ENCODE data around the gene HIVEP3.

HIVEP3 gene

DNA sequence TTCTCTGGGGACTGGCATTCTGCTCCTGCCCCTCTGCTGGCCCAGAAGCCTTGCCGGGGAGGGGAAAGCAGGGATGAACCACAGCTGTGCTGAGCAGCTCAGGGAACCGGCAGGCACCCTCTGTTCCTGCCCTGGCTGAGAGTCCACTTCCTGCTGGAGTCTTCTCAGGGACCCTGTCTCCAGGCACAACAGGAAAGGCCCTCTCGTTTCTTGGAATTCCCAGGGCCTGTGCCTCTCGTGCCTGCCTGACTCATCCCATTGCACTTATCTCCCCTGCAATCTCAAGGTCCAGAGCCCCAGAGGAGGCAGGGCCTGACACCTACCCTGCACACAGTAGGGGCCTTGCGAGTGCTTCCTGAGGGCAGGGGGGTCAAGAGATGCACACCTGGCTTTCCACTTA is 433.1 kb downstream of the HIVEP3 start:
- DNase-seq (ENCODE audit: low read depth in 3 of 3): no peak

DNA sequence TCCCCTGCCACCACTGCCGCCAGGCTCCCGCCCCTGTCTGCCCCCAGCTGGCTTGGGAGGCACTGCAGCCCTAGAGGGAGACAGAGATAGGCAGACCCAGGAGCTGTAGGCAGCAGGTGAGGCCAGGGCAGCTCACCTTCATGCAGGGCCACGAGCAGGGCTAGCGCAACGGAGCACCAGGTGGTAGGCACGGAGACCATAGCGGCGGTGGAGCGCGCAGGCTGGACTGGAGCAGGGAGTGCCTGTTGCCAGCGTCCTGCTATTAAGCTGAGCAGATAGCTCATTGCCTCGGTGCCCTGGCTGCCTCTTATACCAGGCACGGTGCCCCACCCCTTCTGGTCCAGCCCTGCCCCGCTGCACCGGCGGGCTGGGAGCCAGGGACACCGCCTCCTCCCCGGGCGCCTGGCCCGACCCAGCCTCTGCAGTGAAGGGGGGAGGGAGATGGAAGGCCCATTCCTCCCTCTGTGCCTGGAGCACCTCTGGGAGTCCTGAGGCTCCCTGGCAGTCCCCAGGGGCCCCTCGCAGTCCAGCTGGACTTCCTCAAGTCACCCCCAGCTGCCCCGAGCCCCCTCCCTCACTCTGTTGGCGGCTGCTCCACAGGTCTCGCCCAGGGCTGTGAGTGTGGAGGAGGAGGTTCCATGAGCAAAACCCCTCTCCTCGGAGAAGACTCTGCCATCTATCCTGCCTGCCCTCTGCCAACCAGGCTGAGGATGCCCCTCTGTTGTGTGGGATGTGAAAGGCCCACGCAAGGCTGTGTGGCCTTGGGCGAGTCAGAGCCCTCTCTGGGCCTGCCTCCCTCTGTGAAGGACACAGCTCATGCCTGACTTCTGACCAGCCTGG is 434.1 kb downstream of the HIVEP3 start, which contains the start of gene EDN2:
TSS of gene EDN2 (minus strand) at position 282 of the 840 bp plus-strand sequence. CDS start at position 200, 82 bp downstream.
- no peak for DNase-seq (ENCODE audit: low read depth in 3 of 3)

DNA sequence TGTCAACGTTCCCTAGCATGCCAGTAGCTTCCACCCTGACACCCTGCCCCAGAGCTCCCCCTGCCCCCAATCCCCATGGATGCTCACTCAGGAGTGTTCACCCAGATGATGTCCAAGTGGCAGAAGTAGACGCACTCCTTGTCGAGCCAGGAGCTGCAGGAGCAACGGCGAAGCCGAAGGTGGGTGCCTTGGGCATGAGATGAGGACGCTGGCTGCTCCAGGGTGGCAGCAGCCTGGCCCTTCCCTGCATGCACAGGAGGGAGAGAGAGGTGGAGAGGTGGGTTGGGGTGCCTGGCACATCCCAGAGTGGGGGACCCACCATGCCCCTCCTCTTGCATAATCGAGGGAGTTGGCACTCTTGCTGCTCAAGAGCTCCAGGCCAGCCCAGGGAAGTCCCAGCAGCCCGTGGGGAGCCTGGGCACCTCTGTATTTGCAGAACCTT is 434.7 kb downstream of the HIVEP3 start:
- DNase-seq (ENCODE audit: low read depth in 3 of 3): no peak

DNA sequence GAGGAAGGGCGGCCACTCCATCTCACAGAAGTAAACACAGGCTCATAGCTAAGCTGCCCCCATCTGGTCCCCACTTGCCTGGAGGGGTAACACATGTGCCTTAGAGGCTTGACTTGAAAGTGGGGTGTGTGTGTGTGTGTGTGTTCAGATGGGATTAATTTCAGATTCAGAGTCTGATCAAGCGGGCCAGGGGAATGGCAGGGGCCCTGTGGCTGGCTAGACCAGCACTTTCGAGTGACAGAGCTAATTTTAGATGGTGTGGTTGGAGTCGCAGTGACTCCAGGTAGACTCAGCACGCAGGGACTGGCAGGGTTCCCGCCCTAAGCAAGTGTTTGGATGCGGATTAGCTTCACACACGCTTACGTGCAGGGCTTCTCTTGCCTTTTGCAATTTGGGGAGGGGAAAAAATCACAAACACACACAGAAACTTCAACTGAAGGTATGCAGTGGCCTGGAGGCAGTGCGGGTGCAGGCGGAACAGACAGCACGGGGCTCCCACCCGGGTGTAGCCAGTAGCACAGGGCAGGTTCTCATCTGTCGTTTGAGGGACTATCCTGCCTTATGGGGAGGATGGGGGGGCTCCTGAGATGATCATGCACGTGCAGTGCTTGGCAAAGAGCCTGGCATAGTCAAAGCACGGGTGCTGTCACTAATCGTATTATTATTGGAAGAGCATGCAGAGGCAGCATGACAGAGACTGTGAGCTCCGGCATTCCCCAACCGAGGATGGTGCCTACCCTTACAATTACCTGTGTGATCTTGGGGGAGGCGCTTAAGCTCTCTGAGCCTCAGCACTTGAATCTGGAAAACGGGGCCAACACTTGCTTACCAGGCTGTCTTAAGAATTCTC is 435.5 kb downstream of the HIVEP3 start:
- DNase-seq (ENCODE audit: low read depth in 3 of 3): no peak

DNA sequence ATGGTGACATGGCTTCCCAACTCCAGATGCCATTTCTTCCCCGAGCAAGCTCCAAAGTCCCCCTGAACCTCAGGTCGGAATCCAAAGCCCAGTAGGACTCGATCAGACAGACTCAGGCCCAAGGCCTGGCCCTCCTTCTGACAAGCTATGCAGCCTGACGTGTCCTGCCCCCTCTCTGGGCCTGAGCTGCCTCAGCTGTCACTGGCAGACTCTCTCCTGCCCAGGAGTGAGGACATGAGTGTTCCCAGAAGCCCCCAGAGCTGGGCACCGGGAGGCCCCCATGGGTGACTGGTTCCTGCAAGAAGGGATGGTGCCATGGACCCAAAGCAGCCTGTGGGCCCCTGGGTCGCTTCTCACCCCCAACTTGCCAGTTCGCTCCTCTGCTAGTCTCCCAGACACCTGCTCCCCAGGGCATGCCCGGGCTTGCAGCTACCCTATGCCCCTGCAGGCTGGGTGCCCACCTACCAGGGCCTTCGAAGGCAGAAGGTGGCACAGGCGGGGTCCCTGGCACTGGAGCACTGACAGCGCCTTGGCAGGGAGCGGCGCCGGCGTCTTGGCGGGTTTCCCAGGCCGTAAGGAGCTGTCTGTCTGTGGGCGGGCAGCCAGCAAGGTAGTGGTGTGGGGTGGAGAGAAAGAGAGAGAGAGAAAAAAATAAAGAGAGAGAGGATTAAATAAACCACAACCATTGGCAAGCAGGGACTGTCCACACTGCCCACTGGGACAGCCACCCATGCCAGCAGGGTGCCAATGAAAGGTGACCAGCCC is 436.5 kb downstream of the HIVEP3 start:
- no peak for DNase-seq (ENCODE audit: low read depth in 3 of 3)

DNA sequence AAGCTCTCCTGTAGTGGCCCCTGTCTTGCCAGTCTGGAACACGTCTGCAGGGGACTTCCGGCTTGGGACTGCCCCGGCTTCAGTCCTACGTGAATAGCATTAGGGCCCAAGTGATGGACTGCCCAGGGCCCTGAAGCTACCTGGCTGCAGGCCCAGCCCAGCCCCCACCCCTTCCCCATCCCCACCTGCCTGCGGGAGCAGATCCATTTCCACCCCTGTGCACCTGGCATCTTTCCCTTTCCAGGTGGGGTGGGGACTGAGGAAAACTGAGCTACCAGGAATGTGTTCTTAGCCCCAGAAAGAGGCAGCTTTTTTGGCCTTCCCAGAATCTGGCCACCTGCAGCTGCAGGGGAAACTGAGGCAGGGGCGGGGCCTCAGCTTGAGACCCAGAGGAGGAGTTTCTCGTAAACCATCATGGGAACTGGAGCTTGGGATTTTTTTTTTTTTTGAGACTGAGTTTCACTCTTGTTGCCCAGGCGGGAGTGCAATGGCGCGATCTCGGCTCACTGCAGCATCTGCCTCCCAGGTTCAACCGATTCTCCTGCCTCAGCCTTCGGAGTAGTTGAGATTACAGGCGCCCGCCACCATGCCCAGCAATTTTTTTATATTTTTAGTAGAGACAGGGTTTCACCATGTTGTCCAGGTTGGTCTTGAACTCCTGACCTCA is 437.5 kb downstream of the HIVEP3 start:
- no peak for DNase-seq (ENCODE audit: low read depth in 3 of 3)

DNA sequence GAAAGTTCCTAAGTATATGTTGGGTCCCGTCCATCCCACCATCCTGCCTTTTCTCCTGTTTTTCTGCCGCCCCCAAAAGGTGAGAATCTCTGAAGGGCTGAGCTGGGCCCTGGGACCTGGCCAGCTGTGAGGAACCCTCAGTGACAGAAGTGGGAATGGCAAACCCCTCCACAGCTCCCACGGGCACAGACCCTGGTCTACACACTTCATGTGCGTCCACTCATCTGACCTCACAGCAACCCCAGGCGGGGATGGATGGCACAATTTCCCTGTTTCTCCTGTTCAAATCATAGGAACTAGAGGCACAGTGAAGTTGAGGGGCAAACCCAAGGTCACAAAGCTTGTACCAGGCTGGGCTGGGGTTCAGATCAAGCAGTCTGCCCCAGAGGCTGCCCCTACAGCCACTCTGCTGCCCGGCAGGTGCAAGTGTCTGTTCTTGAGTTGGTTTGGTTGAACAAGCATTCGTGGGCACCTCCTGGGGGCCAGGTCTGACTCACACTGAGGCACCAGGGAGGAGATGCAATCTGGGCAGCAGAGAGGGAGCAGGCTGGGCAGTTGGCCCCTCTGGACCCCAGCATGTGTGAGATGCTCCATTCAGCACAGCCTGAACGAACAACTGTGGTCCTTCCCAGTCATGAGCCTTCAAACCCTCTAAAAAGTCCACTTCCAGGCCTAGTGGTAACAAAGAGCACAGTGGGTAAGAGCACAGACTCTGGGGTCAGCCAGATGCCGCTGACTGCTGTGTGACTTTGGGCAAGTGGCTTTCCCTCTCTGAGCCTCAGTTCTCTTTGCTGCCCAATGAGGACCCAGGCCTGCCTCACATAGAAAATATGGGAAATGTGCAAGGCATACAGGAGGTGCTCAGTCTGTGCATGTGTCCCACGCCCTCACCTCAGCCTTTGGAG is 438.3 kb downstream of the HIVEP3 start:
- DNase-seq (ENCODE audit: low read depth in 3 of 3): no peak

DNA sequence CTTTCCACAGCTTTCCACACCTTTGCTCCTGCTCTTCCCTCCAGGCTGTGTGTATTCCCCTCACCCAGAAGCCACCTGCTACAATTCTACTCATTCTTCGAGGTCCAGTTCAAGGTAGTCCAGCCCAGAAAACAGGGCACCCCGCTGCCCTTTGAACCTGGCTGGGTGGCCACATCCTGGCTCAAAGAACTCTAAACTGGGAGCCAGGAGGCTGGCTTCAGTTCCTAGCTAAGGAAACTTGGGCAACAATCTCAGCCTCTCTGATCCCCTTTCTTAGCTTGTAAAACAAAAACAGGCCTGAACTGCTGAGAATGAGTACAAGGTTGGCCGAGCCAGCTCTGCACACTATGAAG is 438.9 kb downstream of the HIVEP3 start:
- DNase-seq (ENCODE audit: low read depth in 3 of 3): no peak

DNA sequence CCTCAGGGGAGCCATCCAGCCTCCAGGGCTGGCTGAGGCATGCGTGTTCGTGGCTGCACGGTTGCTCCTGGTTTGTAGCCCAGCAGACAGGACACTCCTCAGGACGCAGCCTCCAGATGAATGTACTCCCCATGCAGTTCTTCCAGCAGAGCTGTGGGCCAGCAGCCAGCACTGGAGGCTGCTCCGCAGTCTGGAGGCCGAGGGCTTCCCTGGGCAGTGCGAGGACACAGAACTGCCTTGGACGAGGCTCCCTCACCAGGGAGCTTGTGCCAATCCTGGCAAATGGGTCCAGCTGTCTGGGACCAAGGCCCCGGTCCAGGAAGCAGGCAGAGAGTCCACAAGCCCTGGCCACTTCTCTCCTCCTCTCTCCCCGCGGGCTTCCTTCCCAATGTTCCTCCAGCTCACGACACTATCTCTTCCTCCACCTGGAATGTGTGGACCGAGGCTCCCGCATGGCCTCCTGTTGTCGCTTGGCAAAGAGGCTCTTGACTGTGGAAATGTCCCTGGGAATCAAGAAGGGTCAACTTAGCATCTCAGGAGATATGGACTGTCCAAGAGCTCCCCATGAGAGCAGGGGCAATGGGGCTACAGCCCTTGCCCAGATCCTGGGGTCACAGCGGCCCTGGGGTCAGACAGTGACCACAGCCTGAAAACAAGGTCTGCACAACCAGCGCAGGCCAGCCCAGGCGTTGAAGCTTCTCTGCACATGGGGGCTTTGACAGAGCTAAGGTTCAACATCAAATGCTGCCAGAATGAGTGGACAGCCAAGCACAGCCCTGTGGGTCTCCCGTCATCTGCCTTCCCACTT is 439.5 kb downstream of the HIVEP3 start:
- DNase-seq (ENCODE audit: low read depth in 3 of 3): no peak

DNA sequence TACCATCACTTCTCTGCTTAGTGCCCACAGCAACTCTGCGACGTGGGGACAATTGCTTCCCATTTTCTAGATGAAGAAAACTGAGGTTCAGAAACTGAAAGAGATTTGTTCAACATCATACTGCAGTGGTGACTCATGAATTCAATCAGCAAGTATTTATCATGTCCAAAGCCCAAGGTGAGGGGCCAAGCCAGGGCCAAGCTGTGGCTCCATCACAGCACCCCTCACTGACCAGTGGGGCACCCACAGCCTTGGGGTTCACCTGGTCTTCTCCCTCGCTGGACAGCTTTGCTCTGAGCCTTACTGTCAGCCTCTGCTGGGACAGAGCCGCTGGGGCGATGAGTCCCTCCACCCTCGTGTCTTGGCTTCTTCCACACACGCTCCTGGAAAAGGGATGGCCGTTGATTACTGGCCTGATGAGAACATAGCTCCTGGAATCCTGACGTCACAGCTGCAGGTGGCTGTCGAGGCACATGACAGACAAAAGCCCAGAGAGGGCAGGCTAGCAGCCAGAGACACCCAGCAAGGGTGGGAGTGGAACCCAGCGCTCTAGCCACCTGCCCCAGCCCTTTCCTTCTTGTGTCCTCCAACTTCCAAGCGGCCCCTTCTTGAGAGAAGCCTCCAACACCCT is 440.5 kb downstream of the HIVEP3 start:
- no peak for DNase-seq (ENCODE audit: low read depth in 3 of 3)

DNA sequence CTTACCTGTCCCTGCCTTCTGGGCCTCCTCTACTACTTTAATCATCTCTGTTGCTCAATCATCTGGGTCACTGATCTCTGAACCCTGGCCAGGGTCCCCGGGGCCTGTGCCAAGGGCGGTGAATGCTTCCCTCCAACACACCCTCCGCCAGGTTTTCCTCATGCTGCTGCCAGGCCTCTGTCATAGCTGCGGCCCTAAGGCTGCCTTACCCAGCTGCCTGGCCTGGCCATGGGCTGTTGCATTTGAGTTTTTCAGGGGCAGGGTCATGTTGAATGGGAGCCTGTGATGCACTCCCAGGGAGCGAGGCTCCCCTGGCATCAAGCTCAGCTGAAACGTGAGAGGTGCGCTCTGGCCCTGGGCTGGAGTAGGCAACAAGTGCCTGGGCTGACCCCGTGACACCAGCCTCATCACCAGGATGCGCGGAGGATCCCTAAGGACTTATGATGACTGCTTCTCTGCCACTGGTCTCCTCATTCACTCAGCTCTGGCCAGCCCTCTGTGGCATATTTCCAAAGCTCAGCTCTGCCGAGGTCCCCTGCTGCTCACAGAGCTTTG is 441.8 kb downstream of the HIVEP3 start:
- DNase-seq (ENCODE audit: low read depth in 3 of 3): no peak

DNA sequence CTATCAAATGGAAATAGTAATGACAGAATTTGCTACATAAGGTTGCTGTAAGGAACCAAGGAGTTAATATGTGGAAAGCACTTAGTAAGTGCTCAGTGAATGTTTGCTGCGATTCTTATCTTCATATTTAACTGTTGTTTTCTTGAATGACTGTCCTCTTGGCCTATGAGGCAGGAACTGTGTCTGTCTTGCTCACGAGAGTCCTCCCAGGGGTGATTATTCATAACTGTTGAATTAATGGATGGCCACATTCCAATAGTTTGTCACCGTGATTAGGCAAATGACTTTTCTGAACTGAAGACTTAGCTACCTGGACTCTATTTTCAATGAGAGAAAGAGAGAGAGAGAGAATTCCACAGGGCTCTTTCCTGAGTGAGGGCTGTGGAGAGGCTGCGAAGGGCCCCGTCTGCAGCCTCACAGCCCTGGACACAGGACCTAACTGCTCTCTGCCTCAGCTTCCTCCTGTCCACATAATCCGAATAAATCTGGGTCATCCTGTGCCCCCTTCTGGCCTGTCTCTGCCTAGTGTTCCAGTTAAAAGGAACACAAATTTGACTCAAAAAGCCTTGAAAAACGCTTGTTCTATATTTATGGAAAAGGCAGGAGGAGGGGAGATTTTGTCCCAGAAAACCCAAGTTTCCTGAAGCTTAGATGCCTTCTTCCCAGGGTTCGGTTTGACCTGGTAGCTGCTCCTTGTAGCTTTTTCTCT is 442.7 kb downstream of the HIVEP3 start:
- no peak for DNase-seq (ENCODE audit: low read depth in 3 of 3)

DNA sequence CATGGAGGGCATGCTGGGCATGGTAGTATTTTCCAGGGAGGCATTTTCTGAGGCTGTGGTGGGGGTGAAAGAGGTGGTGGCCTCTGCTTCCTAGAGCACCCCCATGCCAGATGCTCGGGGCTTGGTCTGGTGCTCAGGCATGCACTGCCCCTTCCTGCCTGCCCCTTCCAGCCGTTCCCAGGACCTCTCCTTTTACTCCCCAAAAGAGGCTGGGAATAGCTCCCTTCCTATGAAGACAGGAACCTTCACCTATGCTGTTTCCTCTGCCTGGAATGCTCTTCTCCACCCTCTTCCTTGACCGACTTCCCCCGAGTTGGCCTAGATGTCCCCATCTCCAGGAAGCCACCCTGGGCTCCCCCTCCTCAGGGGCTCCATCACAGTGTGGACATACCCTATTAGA is 443.4 kb downstream of the HIVEP3 start:
- no peak for DNase-seq (ENCODE audit: low read depth in 3 of 3)

DNA sequence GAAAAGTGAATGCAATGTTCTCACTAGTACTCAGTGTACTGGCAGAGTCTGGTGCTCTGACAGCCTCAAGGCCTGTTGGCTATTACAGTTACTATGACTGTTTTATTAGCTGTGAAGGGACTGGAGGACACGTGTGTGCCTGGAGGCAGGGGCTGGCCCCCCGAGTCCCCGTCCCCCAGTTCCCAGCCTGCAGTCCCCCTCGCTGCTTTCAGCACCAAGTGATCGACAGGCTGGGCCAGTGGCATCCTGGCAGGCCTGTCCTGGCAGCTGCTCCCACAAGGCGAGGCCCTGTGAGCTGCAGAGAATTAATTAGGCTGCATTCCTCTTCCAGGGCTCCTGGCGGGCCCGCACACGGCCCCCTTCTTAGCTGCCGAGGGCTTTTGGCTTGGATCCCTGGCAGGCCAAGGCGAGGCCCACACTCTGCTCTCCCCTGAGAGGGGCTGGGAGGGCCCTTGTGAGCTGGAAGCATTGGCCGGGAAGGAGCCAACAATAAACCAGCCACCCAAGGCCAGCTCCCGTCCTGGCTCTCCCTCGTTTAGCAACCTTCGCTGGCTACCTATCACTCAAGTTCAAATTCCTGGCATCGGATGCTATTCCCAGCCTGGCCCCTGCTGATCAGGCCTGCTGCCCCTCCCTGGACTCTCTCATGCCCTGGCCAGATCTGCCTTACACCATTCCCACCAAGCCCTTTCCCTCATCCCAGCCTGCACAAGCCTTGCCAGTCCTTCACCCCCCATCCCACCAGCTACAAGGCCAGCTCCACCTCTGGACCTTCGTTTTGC is 444.0 kb downstream of the HIVEP3 start:
- DNase-seq (ENCODE audit: low read depth in 3 of 3): no peak

DNA sequence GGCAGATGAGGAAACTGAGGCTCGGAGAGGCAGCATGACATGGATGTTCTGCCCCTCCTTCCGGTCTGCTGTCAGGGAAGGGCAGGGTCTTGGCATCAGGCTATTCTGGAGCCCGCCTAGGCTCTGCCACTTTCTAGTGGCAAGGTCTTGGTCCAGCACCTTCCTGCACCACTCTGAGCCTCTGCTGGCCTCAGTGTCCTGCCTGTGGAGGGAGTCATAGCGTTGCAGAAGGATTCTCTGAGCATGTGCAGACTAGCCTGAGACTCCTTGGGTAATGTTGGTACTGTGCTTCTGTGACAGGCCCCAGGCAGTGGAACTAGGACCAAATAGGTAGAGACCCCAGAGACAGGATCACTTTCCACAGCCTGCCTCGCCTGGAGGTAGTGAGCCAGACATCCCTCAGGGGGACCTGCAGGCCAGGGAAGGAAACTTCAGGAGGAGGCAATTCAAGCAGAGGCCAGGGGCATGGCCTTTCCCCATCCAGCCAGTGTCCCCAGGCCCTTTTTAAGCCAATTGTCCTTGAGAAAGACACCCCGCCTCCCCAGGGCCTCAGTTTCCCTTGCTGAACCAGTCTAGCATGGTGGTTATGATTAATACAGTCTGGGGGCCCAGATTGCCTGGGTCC is 444.9 kb downstream of the HIVEP3 start:
- no peak for DNase-seq (ENCODE audit: low read depth in 3 of 3)

DNA sequence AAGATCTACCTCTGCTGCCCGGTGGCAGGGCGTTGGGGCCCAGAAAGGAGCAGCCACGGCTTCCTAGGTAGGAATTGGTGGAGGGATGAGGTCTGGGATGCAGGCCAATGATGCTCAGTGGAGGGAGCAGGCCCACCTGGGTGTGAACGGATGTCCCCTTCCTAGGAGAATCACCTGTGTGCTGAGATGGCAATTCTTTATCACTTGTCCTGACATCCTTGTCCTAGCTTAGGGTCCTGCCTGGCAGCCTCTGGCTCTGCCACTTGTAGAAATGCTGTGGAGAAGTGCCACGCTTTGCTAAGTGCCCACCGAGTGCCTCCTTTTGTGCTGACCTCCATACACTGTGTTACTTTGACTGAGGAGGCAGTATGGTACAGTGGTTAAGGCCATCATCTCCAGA is 447.1 kb downstream of the HIVEP3 start:
- DNase-seq (ENCODE audit: low read depth in 3 of 3): no peak

DNA sequence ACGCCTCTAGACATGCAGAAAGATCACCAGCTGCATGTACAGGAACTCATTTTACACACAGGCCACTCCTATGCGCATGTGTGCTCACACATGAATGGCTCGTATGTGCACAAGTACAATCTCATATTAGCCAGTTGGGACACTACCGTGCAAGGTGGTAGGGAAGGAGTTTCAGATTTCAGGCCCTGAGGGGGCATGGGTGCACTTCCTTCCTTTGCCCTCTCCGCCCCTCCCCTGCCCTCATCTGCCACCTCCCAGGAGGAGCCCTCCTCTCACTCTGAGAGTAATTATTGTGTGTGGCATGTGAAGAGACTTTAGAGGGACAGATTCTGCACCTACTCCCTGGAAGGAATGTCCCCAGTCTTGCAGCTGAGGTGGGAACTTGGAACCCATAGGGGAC is 449.0 kb downstream of the HIVEP3 start:
- no peak for DNase-seq (ENCODE audit: low read depth in 3 of 3)
